ENCODE measurements around the gene PRKCH.

- TF ChIP-seq POLR2AphosphoS5 (IDR thresholded peaks at IDR 0.05) (no peak), POLR2A (IDR thresholded peaks at IDR 0.05) (no peak)
These were observed 156.5 kb downstream of the PRKCH start for GRCh38 chr14:61477712-61478462.
